ENCODE measurements around the gene BRICD5.

DNA sequence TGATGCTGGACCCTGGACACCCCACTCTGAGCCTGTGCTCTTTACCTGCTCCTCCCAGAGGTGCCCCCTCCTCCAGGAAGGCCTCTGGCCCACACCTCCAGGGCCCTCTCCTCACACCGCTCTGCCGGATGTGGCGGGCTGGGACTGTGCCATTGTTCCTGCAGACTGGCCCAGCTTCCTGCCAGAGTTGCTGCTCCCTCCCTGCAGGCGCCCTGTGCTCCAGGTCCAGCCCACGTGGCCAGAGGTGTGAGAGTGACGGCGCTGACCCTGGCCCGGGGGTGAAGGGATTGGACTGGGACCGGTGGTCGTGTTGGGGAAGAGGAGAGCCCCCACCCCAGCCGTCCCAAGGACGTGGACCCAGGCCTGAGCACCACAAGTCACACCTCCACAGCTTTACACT lies 18.4 kb upstream of the BRICD5 start:
- TF ChIP-seq STAT5B (CRISPR knock-in tag; IDR thresholded peaks at IDR 0.05) = no peak
- TF ChIP-seq RFX5 (IDR thresholded peaks at IDR 0.05; ENCODE audit: low read depth, low read length) = no peak
- TF ChIP-seq EZH2 (conservative IDR thresholded peaks at IDR 0.05; ENCODE audit: low read depth, low read length) = no peak
- TF ChIP-seq, protein P1, sequence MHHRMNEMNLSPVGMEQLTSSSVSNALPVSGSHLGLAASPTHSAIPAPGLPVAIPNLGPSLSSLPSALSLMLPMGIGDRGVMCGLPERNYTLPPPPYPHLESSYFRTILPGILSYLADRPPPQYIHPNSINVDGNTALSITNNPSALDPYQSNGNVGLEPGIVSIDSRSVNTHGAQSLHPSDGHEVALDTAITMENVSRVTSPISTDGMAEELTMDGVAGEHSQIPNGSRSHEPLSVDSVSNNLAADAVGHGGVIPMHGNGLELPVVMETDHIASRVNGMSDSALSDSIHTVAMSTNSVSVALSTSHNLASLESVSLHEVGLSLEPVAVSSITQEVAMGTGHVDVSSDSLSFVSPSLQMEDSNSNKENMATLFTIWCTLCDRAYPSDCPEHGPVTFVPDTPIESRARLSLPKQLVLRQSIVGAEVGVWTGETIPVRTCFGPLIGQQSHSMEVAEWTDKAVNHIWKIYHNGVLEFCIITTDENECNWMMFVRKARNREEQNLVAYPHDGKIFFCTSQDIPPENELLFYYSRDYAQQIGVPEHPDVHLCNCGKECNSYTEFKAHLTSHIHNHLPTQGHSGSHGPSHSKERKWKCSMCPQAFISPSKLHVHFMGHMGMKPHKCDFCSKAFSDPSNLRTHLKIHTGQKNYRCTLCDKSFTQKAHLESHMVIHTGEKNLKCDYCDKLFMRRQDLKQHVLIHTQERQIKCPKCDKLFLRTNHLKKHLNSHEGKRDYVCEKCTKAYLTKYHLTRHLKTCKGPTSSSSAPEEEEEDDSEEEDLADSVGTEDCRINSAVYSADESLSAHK (CRISPR knock-in tag; IDR thresholded peaks at IDR 0.05; ENCODE audit: borderline replicate concordance) = no peak
- TF ChIP-seq, protein P2, sequence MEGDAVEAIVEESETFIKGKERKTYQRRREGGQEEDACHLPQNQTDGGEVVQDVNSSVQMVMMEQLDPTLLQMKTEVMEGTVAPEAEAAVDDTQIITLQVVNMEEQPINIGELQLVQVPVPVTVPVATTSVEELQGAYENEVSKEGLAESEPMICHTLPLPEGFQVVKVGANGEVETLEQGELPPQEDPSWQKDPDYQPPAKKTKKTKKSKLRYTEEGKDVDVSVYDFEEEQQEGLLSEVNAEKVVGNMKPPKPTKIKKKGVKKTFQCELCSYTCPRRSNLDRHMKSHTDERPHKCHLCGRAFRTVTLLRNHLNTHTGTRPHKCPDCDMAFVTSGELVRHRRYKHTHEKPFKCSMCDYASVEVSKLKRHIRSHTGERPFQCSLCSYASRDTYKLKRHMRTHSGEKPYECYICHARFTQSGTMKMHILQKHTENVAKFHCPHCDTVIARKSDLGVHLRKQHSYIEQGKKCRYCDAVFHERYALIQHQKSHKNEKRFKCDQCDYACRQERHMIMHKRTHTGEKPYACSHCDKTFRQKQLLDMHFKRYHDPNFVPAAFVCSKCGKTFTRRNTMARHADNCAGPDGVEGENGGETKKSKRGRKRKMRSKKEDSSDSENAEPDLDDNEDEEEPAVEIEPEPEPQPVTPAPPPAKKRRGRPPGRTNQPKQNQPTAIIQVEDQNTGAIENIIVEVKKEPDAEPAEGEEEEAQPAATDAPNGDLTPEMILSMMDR (CRISPR knock-in tag; IDR thresholded peaks at IDR 0.05) = no peak
- no peak for TF ChIP-seq TGIF2 (CRISPR knock-in tag; IDR thresholded peaks at IDR 0.05)
- TF ChIP-seq ZNF546 (CRISPR knock-in tag; conservative IDR thresholded peaks at IDR 0.05) = no peak
- TF ChIP-seq POLR2AphosphoS5 (IDR thresholded peaks at IDR 0.05; ENCODE audit: low read depth, low read length) = no peak
- TF ChIP-seq ZBTB8A (CRISPR knock-in tag; IDR thresholded peaks at IDR 0.05; ENCODE audit: borderline replicate concordance, low read depth) = no peak
- no peak for TF ChIP-seq FOXM1 (CRISPR knock-in tag; IDR thresholded peaks at IDR 0.05)
